Inferior parietal cortex (tissue), 1 donor: ENCODE results near the gene OIT3.

ENCODE experiments used
- DNase-seq: peaks from one replicate; pipeline ENCODE4 v3.0.0-alpha.2; 2016; ENCODE audit errors: extremely low spot score

Gene OIT3

GRCh38 chr10:72893136-72893798, at the start of gene OIT3:
Gene OIT3 (plus strand): TSS chr10:72893739. CDS start chr10:72893799, 60 bp downstream.
- no peak for DNase-seq

GRCh38 chr10:72846238-72846637, 47.3 kb upstream of the OIT3 start:
- no peak for DNase-seq

GRCh38 chr10:72847681-72848080, 45.9 kb upstream of the OIT3 start:
- no peak for DNase-seq

- no peak for DNase-seq
Observed at GRCh38 chr10:72850861-72851260, 42.7 kb upstream of the OIT3 start.

GRCh38 chr10:72851509-72851908, 42.0 kb upstream of the OIT3 start:
- DNase-seq, result no peak

GRCh38 chr10:72852508-72852907, 41.0 kb upstream of the OIT3 start:
- no peak for DNase-seq

GRCh38 chr10:72855129-72855528, 38.4 kb upstream of the OIT3 start:
- DNase-seq, result no peak

GRCh38 chr10:72855790-72856189, 37.7 kb upstream of the OIT3 start:
- DNase-seq, result no peak

GRCh38 chr10:72858067-72858466, 35.5 kb upstream of the OIT3 start:
- DNase-seq, result no peak

- no peak for DNase-seq
Observed at GRCh38 chr10:72862957-72863356, 30.6 kb upstream of the OIT3 start.

GRCh38 chr10:72875250-72876055, 18.1 kb upstream of the OIT3 start:
- DNase-seq, result no peak

GRCh38 chr10:72879245-72879644, 14.3 kb upstream of the OIT3 start:
- no peak for DNase-seq

- DNase-seq, result no peak
Observed at GRCh38 chr10:72881291-72881690, 12.2 kb upstream of the OIT3 start.

- DNase-seq, result no peak
Observed at GRCh38 chr10:72883861-72884260, 9.7 kb upstream of the OIT3 start.

GRCh38 chr10:72885953-72886352, 7.6 kb upstream of the OIT3 start:
- DNase-seq, result no peak

GRCh38 chr10:72886621-72887020, 6.9 kb upstream of the OIT3 start:
- DNase-seq, result no peak

GRCh38 chr10:72887043-72887442, 6.5 kb upstream of the OIT3 start:
- no peak for DNase-seq

- no peak for DNase-seq
Observed at GRCh38 chr10:72888151-72888638, 5.3 kb upstream of the OIT3 start.

GRCh38 chr10:72889391-72889831, 4.1 kb upstream of the OIT3 start:
- DNase-seq, result no peak

GRCh38 chr10:72890086-72890485, 3.5 kb upstream of the OIT3 start:
- DNase-seq, result no peak

GRCh38 chr10:72895236-72895850, 1.8 kb downstream of the OIT3 start:
- no peak for DNase-seq

GRCh38 chr10:72898616-72899015, 5.1 kb downstream of the OIT3 start:
- no peak for DNase-seq

- DNase-seq, result no peak
Observed at GRCh38 chr10:72899545-72899944, 6.0 kb downstream of the OIT3 start.
